ENCODE measurements around the gene HMGA1. TPM values are rescaled to one million over a fixed set of nuclear protein-coding genes. Genes with fewer than 3 reads are reported as not detected.

The HMGA1 gene
- total RNA-seq, 1 experiment from 2014 or later: 154 TPM

DNA sequence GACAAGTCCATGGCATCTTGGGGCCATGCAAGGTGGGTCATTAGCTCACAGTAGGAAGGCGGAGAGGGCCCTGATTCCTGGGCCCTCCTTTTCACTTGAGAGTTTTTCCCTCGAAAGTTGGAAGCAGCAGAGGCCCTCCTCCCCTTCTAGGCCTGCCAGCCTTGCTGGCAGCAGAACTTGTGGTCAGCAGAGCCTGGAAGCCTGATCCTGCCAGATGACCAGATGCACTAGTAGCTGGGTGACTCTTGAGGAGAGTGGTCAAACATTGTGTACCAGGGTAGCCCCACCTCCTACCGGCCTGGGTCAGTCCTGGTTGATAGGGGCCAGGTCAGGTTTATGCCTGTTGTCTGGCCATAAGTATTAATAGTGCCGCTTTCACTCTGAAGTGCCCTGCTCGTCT is 3.8 kb upstream of the HMGA1 start:
- ChIA-PET POLR2A (no interaction called here), CTCF (no interaction called here)
- no peaks in the 10 kb centered on the region for H3K27me3 Mint-ChIP-seq (ENCODE audit: insufficient read depth, unreplicated experiment)
- no peak overlapping the region for H3K4me3 Mint-ChIP-seq (ENCODE audit: unreplicated experiment)
- intact Hi-C loops (cut with micrococcal nuclease): no loop called here
- no TSS peak for BruUV-seq (replicated peaks)
- H3K27ac Mint-ChIP-seq (ENCODE audit: low read depth, unreplicated experiment): no peak overlapping the region
- H3K36me3 Mint-ChIP-seq (ENCODE audit: insufficient read depth, unreplicated experiment): no peaks in the 10 kb centered on the region
- TF ChIP-seq, protein P1, sequence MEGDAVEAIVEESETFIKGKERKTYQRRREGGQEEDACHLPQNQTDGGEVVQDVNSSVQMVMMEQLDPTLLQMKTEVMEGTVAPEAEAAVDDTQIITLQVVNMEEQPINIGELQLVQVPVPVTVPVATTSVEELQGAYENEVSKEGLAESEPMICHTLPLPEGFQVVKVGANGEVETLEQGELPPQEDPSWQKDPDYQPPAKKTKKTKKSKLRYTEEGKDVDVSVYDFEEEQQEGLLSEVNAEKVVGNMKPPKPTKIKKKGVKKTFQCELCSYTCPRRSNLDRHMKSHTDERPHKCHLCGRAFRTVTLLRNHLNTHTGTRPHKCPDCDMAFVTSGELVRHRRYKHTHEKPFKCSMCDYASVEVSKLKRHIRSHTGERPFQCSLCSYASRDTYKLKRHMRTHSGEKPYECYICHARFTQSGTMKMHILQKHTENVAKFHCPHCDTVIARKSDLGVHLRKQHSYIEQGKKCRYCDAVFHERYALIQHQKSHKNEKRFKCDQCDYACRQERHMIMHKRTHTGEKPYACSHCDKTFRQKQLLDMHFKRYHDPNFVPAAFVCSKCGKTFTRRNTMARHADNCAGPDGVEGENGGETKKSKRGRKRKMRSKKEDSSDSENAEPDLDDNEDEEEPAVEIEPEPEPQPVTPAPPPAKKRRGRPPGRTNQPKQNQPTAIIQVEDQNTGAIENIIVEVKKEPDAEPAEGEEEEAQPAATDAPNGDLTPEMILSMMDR (IDR thresholded peaks at IDR 0.05; ENCODE audit: unreplicated experiment): no peak
- DNase-seq (ENCODE audit: unreplicated experiment): no peak
- H3K4me1 Mint-ChIP-seq (ENCODE audit: insufficient read depth, unreplicated experiment): peaks cover 4% of the 10 kb centered on the region
- no peaks in the 10 kb centered on the region for H3K9me3 Mint-ChIP-seq (ENCODE audit: unreplicated experiment)

DNA sequence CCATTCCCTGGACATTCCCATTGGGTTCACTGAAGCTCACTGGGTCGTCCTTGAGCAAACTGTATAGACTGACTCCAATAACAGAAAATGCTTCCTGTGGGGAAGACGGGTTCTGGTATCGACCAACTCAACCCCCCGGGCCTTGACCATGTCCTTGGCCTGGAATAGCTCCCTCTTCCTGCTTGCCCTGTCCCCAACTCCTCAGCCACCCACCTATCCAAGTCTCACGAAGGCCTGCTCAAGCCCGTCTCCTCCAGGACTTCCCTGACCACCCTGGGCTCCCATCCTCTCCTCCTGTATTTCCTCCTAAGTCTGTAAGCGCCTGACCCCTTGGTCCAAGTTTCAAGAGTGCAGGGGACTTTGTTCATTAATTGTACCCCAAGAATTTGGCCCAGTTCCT is 2.8 kb upstream of the HMGA1 start:
- Mint-ChIP-seq H3K36me3 (ENCODE audit: insufficient read depth, unreplicated experiment) (no peaks in the 10 kb centered on the region), H3K4me3 (ENCODE audit: unreplicated experiment) (no peak overlapping the region), H3K4me1 (ENCODE audit: insufficient read depth, unreplicated experiment) (peaks cover 11% of the 10 kb centered on the region), H3K27ac (ENCODE audit: low read depth, unreplicated experiment) (no peak overlapping the region), H3K27me3 (ENCODE audit: insufficient read depth, unreplicated experiment) (no peaks in the 10 kb centered on the region), H3K9me3 (ENCODE audit: unreplicated experiment) (no peaks in the 10 kb centered on the region)
- ChIA-PET CTCF (no interaction called here), POLR2A (no interaction called here)
- intact Hi-C loops (cut with micrococcal nuclease): no loop called here
- TF ChIP-seq, protein P1 (IDR thresholded peaks at IDR 0.05; ENCODE audit: unreplicated experiment): no peak
- no peak for DNase-seq (ENCODE audit: unreplicated experiment)
- no TSS peak for BruUV-seq (replicated peaks)

DNA sequence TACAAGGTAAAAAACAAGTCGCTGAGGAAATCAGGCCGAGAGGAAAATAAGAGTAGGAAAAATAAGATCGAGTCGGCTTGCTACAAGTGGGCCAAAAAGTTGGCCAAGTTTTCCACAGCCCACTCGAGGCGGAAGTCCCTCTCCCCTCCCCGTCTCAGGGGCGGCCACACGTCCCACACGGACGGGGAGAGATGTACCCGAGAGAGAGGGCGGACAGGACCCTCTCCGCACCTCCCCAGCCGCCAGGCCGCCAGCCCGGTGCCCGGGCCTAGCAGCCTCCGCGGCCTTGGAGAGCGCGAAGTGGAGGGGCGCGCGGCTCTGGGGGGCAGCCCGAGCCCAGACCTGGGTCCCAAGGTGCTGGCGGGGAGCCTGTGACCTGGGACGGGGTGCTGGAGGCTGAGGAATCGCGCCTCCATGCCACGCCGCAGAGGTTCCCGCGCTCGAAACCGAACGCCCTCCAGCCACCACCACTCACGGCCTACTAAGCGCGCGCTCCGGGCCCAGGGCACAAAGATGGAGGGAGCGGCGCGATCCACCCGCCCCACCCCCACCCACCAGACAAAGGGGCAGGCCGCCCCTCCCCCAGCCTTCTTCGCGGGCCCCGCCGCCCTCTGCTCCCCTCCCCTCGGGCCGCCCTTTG is 1.9 kb upstream of the HMGA1 start:
- no peak for DNase-seq (ENCODE audit: unreplicated experiment)
- TF ChIP-seq, protein P1 (IDR thresholded peaks at IDR 0.05; ENCODE audit: unreplicated experiment): no peak
- no peaks in the 10 kb centered on the region for H3K36me3 Mint-ChIP-seq (ENCODE audit: insufficient read depth, unreplicated experiment)

DNA sequence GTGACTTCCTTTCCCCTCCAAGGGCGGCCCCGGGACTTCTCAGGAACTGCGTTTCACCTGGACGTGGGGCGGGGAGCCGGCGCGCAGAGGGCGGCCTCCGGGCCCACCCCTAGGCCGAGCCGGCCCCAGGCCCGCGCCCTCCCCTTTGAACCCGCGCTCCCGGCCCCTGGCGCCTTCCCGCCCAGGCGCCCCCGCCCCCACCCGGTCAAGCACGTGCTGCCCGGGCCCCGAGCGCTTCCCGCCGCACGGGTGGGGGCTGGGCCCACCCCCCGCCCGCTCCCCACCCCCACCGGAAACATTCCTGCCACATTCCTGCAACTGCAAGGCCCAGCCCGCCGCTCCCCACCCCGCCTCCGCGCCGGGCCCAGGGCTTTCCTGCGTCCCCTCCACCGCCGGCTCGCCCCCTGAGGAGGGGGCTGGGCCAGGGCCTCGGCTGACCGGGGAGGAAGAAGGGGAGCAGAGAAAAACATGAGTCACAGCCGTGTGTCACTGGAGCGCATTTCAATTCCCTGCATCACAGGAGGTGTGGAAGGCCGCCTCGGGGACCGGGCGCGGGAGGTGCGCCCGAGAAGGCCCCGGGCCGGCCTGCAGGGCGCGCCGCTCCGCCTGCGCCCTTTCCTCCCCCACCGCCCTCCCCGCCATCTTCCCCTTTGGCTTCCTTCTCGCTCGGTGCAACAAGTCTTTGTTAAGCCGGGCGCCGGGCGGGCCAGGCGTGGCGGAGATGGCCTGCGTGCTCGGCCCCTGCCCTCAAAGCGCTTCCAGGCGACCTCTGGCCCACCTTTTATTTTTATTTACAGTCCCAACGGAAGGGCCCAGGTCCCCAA is 1.2 kb upstream of the HMGA1 start:
- BruUV-seq (replicated peaks): no TSS peak
- intact Hi-C loops (cut with micrococcal nuclease): no loop called here
- TF ChIP-seq, protein P1 (IDR thresholded peaks at IDR 0.05; ENCODE audit: unreplicated experiment): no peak
- Mint-ChIP-seq H3K4me1 (ENCODE audit: insufficient read depth, unreplicated experiment) (peaks cover 15% of the 10 kb centered on the region), H3K9me3 (ENCODE audit: unreplicated experiment) (no peaks in the 10 kb centered on the region), H3K36me3 (ENCODE audit: insufficient read depth, unreplicated experiment) (no peaks in the 10 kb centered on the region), H3K27me3 (ENCODE audit: insufficient read depth, unreplicated experiment) (no peaks in the 10 kb centered on the region), H3K27ac (ENCODE audit: low read depth, unreplicated experiment) (no peak overlapping the region), H3K4me3 (ENCODE audit: unreplicated experiment) (peak overlapping the region; percentile 70)
- DNase-seq (ENCODE audit: unreplicated experiment): peak; percentile 71
- CTCF ChIA-PET: no interaction called here
- POLR2A ChIA-PET: interaction anchor here (1.7 kb wide), 1 partner anchor 12 kb away, joined by 21 read pairs; no protein-coding TSS in a partner anchor

More for the DNA sequence above, 1.9 kb upstream of the HMGA1 start:
- POLR2A ChIA-PET: no interaction called here
- no peaks in the 10 kb centered on the region for H3K27me3 Mint-ChIP-seq (ENCODE audit: insufficient read depth, unreplicated experiment)
- CTCF ChIA-PET: no interaction called here
- intact Hi-C loops (cut with micrococcal nuclease): no loop called here
- H3K9me3 Mint-ChIP-seq (ENCODE audit: unreplicated experiment): no peaks in the 10 kb centered on the region
- no peak overlapping the region for H3K27ac Mint-ChIP-seq (ENCODE audit: low read depth, unreplicated experiment)
- no TSS peak for BruUV-seq (replicated peaks)
- H3K4me1 Mint-ChIP-seq (ENCODE audit: insufficient read depth, unreplicated experiment): peaks cover 16% of the 10 kb centered on the region
- H3K4me3 Mint-ChIP-seq (ENCODE audit: unreplicated experiment): no peak overlapping the region
